Right lobe of liver (tissue), 6 donors: Measurements from ENCODE around the gene MOBP. TPM values are rescaled to one million over a fixed set of nuclear protein-coding genes. Genes with fewer than 3 reads are reported as not detected.

Source experiments
- ATAC-seq, 4 donors: fragments of 200-7000 bp; cut with Tn5 transposase; one replicate each; pipeline ENCODE4 v1.9.1; 2020; ENCODE audit warnings: mild to moderate bottlenecking in 4 of 4, moderate library complexity in 4 of 4
- DNase-seq, 3 donors: peaks; one replicate each; pipeline ENCODE4 v3.0.0-alpha.2; 2020
- H3K27ac ChIP-seq, 3 donors: fragments of 200-600 bp; one replicate each; pipeline ENCODE4 v1.8.0; 2022
- H3K27me3 ChIP-seq, 2 donors: fragments of 200-600 bp; one replicate each; pipeline ENCODE4 v1.8.0; 2022
- H3K36me3 ChIP-seq, 4 donors: fragments of 200-600 bp; sonication (generic) in 1 of 4; one replicate each; pipeline versions ENCODE4 v1.5.1 to v1.8.0; 2017 to 2022; ENCODE audit warnings: control low read depth in 1 of 4
- H3K4me1 ChIP-seq, 4 donors: fragments of 200-600 bp; sonication (generic) in 1 of 4; one replicate each; pipeline versions ENCODE4 v1.5.1 to v1.8.0; 2017 to 2022; ENCODE audit warnings: control low read depth in 1 of 4
- H3K4me3 ChIP-seq, 3 donors: fragments of 200-600 bp; one replicate each; pipeline ENCODE4 v1.8.0; 2022
- H3K9me3 ChIP-seq, 4 donors: fragments of 200-600 bp; sonication (generic) in 1 of 4; one replicate each; pipeline versions ENCODE4 v1.5.1 to v1.8.0; 2017 to 2022; ENCODE audit warnings: control low read depth in 1 of 4
- POLR2A ChIP-seq: fragments of 450-650 bp; IDR thresholded peaks from one replicate; pipeline ENCODE4 v1.6.1; 2017; ENCODE audit warnings: antibody characterized with exemption, mild to moderate bottlenecking
- WGBS: methylation state at CpG from one replicate; pipeline ENCODE4 v1.1.6; 2018; ENCODE audit warnings: low coverage, low lambda C conversion rate; ENCODE audit not compliant: insufficient coverage; ENCODE audit errors: missing lambda C conversion rate; 5-methylcytosine and 5-hydroxymethylcytosine counted together
- intact Hi-C, 2 donors: fragments of 100-400 bp; cut with DNase I; formaldehyde crosslinking; loops; one replicate each; pipeline versions ENCODE4 v1.11.2 to v1.14.1; 2022
- total RNA-seq, 6 experiments: library from RNA; depleted of rRNA in 2 of 6; stranded (reverse); fragments of >200 nt in 2 of 6; fragmentation: NEBNext Ultra II Directional in 3 of 6; extraction: Animal tissue kit (Norgen Biotek cat#: 25700) in 3 of 6; gene quantifications; one replicate each; pipeline versions ENCODE4 v1.1.0 to v1.2.4, GENCODE V29; 2016 to 2023
- TF ChIP-seq, protein P1 (sequence below), 4 donors: fragments of 200-600 bp in 3 of 4; fragments of 450-650 bp in 1 of 4; IDR thresholded peaks; one replicate each; pipeline versions ENCODE4 v1.5.1 to v1.8.0; 2016 to 2022; ENCODE audit warnings: antibody characterized with exemption in 4 of 4, mild to moderate bottlenecking in 2 of 4
- donor health status: DM: no; HTN: yes; CAD: no.
- donor health status: DM: no; HTN: no; CAD: no.
- donor health status: DM: no; HTN: no; CAD: no.
- donor health status: DM: no; HTN: yes; CAD: no.
- donor health status: DM: no; HTN: yes; CAD: no.

Gene MOBP
- total RNA-seq, 6 experiments from 2014 or later: not detected

DNA sequence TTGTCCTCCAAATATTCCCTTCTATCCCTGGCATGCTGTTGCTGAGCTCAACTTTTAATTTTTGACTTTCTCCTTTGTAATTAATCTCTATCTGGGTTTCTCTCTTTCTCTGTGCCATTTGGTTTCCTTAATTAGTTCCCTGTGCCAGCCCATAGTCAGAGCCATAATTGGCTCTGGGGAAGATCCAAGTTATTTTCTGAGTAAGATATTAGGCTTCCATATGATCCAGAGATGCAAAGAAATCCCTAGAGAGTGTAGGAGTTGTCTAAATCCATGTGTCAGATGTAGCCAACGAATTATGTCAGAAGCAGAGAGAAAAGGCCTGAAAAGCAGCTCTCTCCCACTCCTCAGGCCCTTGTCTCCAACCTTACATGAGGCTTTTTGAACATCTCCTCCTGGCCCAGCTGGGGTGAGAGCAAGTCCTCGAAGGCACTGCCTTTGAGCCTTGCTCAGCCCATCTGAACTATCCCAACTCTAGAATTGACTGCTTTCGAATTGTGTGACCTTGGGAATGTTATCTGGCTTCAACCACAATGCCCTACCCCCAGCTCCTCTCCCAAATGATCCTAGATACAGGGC, 46.4 kb downstream of the MOBP start:
- Histone ChIP-seq H3K9me3 (peaks cover 0 to 4% (median 0%) of the 10 kb centered on the region in 4 donors), H3K27ac (no peak overlapping the region), H3K4me3 (no peak overlapping the region), H3K27me3 (no peaks in the 10 kb centered on the region), H3K36me3 (no peaks in the 10 kb centered on the region), H3K4me1 (no peaks in the 10 kb centered on the region)
- TF ChIP-seq POLR2A: no peak
- TF ChIP-seq, protein P1, sequence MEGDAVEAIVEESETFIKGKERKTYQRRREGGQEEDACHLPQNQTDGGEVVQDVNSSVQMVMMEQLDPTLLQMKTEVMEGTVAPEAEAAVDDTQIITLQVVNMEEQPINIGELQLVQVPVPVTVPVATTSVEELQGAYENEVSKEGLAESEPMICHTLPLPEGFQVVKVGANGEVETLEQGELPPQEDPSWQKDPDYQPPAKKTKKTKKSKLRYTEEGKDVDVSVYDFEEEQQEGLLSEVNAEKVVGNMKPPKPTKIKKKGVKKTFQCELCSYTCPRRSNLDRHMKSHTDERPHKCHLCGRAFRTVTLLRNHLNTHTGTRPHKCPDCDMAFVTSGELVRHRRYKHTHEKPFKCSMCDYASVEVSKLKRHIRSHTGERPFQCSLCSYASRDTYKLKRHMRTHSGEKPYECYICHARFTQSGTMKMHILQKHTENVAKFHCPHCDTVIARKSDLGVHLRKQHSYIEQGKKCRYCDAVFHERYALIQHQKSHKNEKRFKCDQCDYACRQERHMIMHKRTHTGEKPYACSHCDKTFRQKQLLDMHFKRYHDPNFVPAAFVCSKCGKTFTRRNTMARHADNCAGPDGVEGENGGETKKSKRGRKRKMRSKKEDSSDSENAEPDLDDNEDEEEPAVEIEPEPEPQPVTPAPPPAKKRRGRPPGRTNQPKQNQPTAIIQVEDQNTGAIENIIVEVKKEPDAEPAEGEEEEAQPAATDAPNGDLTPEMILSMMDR (IDR thresholded peaks at IDR 0.05): no peak
- 78% methylated on average over 3 of the region's 3 CpGs for whole genome bisulfite sequencing
- DNase-seq (no peak), ATAC-seq (no peak)
- intact Hi-C loops: no loop called here

DNA sequence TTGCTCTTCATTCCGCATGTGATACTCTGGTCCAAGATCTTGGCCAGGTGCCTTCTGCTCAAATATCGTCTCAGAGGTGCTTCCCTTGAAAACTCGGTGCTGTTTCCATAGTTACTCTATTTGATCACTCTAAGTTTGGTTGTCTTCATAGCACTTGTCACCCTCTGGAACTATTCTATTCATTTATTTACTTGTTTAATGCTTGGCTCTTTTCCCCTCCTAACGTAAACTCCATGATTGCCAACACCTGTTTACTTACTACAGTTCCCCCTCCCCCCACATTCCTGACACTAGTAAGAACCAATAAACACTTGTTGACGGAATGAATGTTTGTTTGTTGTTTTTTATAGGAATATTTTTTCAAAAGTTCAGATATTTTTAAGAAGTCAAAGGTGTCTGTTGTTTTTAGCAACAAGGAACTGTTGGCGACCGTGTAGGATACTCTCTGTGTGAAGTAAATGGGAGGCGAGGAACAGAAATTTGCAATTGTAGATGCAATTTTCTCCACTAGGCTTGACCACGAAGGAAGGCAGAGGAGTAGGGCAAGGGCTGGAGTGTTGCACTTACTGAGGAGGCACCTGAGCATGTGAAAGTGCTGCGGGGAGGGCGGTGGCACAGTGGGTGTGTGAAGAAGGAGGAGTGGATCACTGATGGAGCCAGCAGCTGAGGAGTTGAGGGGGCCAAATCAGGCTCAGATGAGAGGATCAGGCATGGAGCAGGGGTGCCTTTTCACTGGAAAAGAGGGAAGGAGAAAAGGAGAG, 48.4 kb downstream of the MOBP start:
- H3K4me1 ChIP-seq: no peaks in the 10 kb centered on the region
- H3K27ac ChIP-seq: no peak overlapping the region
- DNase-seq: no peak
- no peak overlapping the region for H3K4me3 ChIP-seq
- TF ChIP-seq POLR2A: no peak
- TF ChIP-seq, protein P1 (IDR thresholded peaks at IDR 0.05): no peak
- H3K9me3 ChIP-seq: no peaks in the 10 kb centered on the region
- H3K36me3 ChIP-seq: no peaks in the 10 kb centered on the region
- intact Hi-C loops: no loop called here
- no peak for ATAC-seq
- H3K27me3 ChIP-seq: no peaks in the 10 kb centered on the region
- WGBS: 34% methylated on average over 10 of the region's 11 CpGs

DNA sequence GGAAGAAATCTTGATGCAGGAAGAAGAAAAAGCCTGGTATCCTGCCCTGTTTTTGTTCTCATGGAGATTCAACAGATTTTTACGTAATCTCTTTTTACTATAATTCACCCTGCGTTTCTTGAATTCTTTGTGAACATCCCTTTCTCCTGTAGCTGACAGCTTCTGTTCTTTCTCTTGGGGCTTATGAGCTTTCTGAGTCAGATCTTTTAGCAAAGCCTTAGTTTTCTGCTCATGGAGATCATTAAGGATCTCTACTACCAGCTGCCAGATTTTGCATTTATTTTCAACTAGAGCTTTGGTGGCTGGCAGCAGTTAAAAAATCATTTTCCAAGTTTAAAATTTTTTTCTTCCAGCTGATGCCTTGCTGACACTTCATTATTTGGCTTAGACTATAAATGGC, 51.6 kb downstream of the MOBP start:
- no peak for ATAC-seq

DNA sequence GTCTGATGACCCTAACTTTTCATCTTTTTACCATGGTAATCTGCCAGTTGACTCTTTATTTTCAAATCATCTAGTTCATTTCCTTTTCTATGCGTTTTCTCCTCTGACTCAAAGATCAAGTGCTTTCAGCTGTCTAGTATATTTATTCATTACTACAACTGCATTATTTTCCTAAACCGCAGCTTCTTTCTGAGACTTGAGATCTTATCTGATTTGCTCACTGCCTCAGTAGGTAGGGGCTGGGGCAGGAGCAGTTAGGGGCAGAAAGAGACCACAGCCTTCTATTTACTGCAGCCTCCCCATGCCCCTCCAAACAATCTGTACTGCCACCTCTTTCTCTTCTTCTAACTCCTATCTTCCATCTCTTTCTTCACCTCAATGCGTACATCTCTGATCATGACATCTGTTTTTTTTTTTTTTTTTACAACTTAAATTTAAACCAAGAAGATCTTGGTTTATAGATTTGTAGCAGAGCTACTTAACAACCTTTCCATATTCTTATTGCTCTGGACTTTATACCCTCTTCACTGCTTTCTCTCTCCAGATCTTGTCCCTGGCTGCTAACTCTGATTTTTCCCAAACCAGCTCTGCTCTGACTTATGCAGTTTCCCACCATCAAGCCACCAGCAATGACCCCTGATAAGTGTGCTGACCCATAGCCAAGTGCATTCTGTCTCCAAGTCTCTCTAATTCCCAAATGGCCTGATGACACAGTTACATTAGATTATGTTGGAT, 52.2 kb downstream of the MOBP start:
- H3K4me1 ChIP-seq: no peaks in the 10 kb centered on the region

More for the DNA sequence above, 51.6 kb downstream of the MOBP start:
- TF ChIP-seq, protein P1 (IDR thresholded peaks at IDR 0.05): no peak
- TF ChIP-seq POLR2A: no peak
- intact Hi-C loops: no loop called here
- H3K4me1 ChIP-seq: no peaks in the 10 kb centered on the region
- no peaks in the 10 kb centered on the region for H3K36me3 ChIP-seq
- no peaks in the 10 kb centered on the region for H3K9me3 ChIP-seq
- 68% methylated on average over 2 of the region's 2 CpGs for WGBS
- no peaks in the 10 kb centered on the region for H3K27me3 ChIP-seq
- DNase-seq: no peak
- no peak overlapping the region for H3K27ac ChIP-seq
- no peak overlapping the region for H3K4me3 ChIP-seq

More for the DNA sequence above, 52.2 kb downstream of the MOBP start:
- Histone ChIP-seq H3K36me3 (no peaks in the 10 kb centered on the region), H3K27me3 (no peaks in the 10 kb centered on the region), H3K9me3 (no peaks in the 10 kb centered on the region), H3K4me3 (no peak overlapping the region), H3K27ac (no peak overlapping the region)
- DNase-seq (no peak), ATAC-seq (no peak)
- TF ChIP-seq, protein P1 (IDR thresholded peaks at IDR 0.05): no peak
- no peak for TF ChIP-seq POLR2A
- intact Hi-C loops: no loop called here
- WGBS: 34% methylated on average over 3 of the region's 3 CpGs
